SK-N-MC (cell line): ENCODE measurements around the gene RHOJ.
A peak's percentile ranks its signal among the peaks of the same experiment; 100 is the strongest.

Source experiments
- DNase-seq: peaks from one replicate; pipeline ENCODE4 v3.0.0-alpha.2; 2011; ENCODE audit warnings: low read depth, low spot score
- H3K27ac ChIP-seq: fragments of 200-600 bp; sonication (generic); 2 replicates; pipeline ENCODE4 v1.5.1; 2016; ENCODE audit warnings: mixed run types
- H3K36me3 ChIP-seq: fragments of 200-600 bp; sonication (generic); 2 replicates; pipeline ENCODE4 v1.6.1; 2017; ENCODE audit warnings: antibody characterized with exemption, low read length, mixed read lengths; ENCODE audit not compliant: insufficient read depth
- H3K4me3 ChIP-seq: fragments of 200-600 bp; sonication (generic); 2 replicates; pipeline ENCODE4 v1.5.1; 2016
- H3K9ac ChIP-seq: fragments of 200-600 bp; sonication (generic); 2 replicates; pipeline ENCODE4 v1.8.0; 2017; ENCODE audit warnings: mixed run types, mixed read lengths; ENCODE audit not compliant: insufficient read length
- H3K9me3 ChIP-seq: fragments of 200-600 bp; sonication (generic); 2 replicates; pipeline ENCODE4 v1.6.1; 2017; ENCODE audit warnings: low read depth, mild to moderate bottlenecking, antibody characterized with exemption, low read length, moderate library complexity, mixed read lengths
- EZH2 ChIP-seq: fragments of 200-600 bp; sonication (generic); IDR thresholded peaks from one replicate; pipeline ENCODE4 v1.6.1; 2017; ENCODE audit warnings: antibody characterized with exemption
- FOXP2 ChIP-seq: optimal IDR thresholded peaks from 2 replicates; pipeline ENCODE3; 2011; ENCODE audit warnings: mild to moderate bottlenecking, moderate library complexity; ENCODE audit not compliant: insufficient read depth; ENCODE audit errors: extremely low read length, control extremely low read depth
- POLR2AphosphoS5 ChIP-seq: IDR thresholded peaks from 2 replicates; pipeline ENCODE4 v1.6.1; 2012; ENCODE audit warnings: mild to moderate bottlenecking, low read depth, low read length, borderline replicate concordance

RHOJ gene

GRCh38 chr14:63342371-63342770, 138.1 kb downstream of the RHOJ start:
- peak overlapping the region; percentile 52; the same call in 1 of the 2 replicates for H3K27ac ChIP-seq
- H3K36me3 ChIP-seq, result no peaks in the 10 kb centered on the region
- peak; percentile 35 for DNase-seq
- H3K4me3 ChIP-seq, result peak overlapping the region; percentile 37
- no peak for TF ChIP-seq EZH2
- no peak for TF ChIP-seq FOXP2
- no peak for TF ChIP-seq POLR2AphosphoS5
- no peaks in the 10 kb centered on the region; the same call in 1 of the 2 replicates for H3K9me3 ChIP-seq
- H3K9ac ChIP-seq, result no peak overlapping the region
